SKM-1 (cell line): ENCODE measurements around the gene TMEM151B.

Source experiments
- DNase-seq: peaks from one replicate; lab custom pipeline; 2025; ENCODE audit not compliant: unreplicated experiment; lab: John Stamatoyannopoulos, UW

Gene TMEM151B

DNA sequence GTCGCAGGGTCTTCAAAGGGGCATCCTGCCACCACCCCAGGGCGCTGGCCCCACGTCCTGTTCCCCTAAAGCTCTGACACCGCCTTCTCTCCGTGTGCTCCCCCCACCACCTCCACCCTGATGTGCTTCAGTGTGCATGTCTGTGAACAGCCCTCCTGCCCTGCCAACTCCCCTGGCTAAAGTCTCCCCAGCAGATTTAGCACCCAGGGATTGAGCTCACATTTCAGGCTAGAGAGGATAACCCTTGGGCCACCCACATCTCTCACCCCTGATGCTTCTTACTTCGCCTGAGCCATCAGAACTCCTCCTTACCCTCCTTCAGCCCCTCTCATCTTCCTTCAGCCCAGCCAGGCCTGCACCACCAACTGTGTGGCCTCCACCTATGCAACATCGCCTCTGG lies 7.5 kb downstream of the TMEM151B start:
- no peak for DNase-seq

- DNase-seq, result no peak
Observed at GRCh38 chr6:44278315-44278714, 8.1 kb downstream of the TMEM151B start.

DNA sequence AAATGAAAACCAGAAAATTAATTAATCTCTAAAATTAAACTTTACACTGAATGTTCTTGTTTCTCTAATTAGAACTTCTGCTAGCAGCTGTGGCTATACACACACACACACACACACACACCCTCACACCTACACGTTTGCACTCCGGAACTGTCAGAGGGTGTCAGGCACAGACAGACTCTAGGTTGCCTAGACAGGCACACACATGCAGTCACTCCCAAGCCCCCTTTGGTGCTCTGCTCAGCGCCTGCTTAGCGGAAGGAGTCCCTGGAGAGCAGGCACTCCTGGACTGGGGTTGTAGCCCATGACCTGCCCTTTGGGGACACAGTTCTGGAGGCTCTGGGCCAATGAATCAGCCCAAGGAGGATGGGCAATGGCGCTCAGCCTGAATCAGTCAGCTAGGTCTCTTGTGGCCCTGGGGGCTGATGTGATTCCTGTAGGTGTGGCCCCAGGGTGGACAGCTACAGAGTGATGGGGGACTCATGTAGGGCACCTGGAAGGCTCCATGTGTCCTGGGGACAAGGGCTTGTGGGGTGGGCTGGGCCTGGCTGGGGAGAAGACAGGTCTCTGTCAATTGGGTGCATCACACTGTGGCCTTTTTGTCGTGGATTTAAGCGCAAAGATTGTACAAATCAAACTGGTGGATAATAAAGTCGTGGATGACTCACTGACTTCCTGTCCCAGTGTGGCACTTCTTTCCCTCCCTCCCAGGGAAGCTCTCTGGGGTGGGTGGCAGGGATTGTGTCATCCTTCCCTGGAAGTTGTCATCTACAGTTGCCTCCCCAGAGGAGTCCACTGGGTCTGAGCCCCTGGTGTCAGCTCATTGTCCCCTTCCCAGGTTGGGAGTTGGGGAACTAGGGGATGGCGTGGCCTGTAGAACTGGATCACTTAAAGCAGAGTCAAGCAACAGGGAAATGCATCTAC lies 8.8 kb downstream of the TMEM151B start:
- DNase-seq, result no peak

DNA sequence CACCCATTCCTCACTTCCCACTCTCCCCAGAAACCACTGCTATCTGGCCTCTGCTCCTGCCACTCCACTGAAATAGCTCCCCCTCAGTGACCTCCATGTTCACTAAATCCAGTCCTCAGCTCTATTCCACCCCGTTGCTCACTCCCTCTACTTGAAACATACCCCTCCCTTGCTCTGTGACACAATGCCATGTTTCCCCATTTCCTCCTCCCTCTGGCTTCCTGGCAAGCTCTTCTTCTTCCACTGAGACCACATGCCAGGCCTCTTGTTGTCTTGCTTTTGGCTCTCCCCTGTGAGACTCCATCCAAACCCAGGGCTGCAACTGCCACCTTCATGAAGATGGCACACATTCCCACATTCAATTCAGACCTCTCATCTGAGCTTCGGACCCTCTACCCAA lies 13.9 kb downstream of the TMEM151B start:
- DNase-seq, result peak; percentile 22

GRCh38 chr6:44284867-44285266 lies 14.6 kb downstream of the TMEM151B start:
- no peak for DNase-seq

- no peak for DNase-seq
Observed at GRCh38 chr6:44285552-44286284, 15.5 kb downstream of the TMEM151B start.

DNA sequence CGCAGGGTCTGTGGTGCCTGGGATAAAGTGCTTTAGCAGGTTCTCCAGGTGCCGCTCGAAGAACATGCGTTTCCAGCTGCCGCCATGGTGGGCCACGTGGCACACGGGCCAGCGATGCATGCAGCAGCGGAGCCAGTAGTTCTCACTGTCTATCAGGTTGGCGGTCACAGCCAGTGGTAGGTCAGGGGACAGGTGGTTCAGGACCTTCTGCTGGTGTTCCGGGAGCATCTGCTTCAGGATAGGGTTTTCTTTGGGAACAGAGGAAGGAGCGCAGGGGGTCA lies 16.0 kb downstream of the TMEM151B start:
- no peak for DNase-seq

GRCh38 chr6:44286747-44287146 lies 16.5 kb downstream of the TMEM151B start:
- no peak for DNase-seq

DNA sequence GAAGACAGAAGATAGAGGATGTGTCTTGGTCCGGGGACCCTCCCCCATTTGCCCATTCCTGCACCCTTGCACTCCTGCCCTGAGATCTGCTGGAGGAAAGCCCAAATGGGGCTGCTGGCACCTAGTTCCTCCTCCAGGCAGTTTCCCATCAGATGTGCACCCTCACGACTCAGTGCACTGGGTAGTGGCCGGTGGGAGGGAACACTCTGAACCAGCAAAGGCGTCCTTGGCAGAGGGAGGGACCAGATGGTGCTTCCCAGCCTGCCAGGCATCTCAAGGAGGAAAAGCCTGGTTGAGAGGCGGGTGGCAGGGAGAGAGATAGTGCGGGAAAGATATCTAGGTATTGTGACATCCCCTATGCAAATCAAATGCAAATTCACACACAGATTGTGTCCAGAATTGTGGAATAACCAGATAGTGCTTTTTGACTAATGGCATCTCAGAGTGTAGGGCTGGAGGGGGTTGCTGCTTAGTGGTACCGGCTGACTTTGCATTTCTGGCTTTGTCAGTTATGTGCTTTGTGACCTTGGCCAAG lies 19.5 kb downstream of the TMEM151B start:
- DNase-seq, result no peak

DNA sequence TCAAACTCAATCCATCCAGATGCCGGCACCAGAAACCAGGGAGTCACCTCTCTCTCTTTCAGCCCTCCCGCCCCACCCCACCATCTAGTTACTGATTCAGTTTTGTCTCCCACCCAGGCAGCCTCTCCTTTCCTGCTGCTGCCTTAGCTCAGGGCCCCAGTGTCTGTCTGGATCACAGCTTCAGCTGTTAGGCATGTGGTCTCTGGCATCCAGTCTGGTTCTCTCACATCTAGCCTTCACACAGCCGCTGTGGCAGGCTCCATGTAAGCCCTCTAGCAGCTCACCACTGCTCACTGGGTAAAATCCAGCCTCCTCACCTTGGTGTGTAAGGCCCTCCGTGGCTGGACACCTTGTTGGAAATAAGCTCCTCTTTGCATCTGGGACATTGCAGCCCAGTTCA lies 21.6 kb downstream of the TMEM151B start:
- DNase-seq, result no peak

DNA sequence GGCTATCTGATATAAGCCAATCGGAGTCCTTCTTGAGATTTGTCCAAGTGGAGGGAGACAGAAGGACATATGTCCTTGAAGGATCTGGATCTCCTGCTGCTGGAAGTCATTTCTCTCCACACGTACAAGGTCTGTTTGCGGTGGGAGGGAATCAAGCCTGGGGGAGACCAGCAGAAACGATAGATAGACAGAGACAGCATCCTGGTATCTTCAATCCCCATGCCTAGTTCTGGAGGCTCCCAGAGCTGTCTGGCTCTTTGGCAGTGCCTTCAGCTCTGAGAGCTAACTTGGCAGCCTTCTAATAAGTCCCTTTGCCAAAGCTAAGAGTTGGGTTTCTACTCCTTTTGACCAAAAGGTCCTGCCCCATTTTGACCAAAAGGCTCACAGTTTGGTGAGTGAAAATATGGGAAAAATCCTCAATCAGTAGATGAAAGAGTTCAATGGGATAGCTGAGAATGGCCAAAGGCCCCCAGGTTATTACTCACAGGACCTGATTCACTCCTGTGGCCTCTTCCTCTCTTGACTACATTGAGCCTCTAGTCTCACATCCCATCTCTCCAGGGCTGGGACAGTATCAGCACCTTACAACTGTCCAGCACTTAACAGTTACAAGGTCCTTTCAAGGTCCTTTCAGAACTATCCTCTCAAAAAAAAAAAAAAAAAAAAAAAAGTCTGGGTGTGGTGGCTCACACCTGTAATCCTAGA lies 22.6 kb downstream of the TMEM151B start:
- DNase-seq, result no peak

- DNase-seq, result no peak
Observed at GRCh38 chr6:44294832-44295791, 24.9 kb downstream of the TMEM151B start.

DNA sequence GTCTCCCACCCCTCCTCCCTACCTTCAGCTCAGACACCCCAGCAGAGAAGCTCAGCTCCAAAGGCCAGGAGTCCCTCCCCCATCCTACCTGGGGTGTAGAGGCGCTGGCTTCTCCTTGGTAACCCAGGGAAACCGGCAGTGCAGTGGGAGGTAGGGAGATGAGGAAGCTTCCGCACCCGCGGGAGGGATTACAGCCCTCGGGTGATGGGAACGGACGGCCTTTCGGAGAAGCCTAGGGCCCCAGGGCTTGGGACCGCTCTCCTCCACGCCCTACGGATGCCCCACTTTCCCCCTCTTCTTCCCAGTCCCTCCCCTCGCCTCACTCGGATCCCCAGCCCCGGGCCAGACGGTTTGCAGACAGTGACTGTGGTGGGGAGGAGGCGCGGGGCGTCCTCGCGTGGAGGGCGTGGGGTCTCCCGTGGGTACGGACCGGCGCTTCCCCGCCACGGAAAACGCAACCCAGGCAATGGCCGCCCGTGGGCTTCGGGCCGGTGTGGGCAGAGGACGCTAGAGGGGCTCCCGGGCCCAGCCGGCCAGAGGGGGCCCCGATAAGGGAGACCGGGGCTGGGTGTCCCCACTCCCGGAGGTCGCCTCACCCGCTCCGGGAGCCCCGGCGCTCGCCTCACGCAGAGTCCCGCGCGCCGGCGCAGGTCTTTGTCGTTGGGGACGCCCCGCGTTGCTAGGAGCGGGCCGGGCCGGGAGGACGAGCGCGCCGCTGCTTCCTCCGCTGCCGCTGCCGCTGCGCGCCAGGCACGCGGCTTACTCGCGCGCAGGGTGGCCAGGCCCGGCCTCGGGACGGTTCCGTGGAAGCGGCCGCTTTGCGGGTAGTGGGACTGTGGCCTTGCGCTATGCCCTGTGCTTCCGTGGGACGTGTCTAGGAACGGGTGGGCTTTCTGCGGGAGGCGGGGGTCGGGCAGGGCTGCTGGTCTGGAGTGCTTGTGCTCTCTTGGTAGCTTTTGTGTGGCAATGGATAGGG lies 27.1 kb downstream of the TMEM151B start:
- no peak for DNase-seq

DNA sequence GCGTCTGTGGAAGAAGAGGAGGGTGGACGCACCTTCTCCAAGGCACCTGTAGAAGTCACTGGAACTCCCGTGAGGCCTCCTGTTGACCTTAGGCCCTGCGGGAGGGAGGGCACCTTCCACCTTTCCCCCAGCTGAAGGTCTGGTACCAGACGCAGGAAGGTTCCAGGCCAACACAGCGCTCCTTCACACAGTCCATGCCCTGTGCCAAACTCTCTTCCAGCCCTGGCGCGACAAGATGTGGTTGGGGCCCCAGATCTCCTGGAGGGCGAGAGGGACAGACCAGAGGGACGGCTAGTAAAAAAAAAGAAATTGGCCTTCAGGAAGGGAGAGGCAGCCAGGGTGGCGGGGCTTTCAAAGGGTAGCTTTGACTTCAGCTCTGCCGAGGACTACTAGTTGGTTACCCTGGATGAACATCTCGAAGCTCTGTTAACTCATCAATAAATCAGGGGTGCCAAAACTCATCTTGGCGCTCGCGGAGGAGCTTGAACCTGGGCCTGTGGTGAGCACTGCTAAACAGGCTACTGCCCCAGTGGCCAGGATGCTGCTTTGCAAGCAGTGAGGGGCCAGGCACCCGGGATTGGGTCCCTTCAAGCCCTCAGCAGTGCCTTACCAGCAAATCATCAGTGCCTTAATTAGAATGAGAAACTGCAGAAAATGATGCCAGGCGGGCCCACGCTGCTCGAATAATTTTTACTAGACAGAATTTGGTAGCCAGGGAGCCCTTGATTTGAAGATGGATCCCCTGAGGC lies 28.0 kb downstream of the TMEM151B start:
- DNase-seq, result no peak

- DNase-seq, result no peak
Observed at GRCh38 chr6:44298864-44299263, 28.6 kb downstream of the TMEM151B start.

DNA sequence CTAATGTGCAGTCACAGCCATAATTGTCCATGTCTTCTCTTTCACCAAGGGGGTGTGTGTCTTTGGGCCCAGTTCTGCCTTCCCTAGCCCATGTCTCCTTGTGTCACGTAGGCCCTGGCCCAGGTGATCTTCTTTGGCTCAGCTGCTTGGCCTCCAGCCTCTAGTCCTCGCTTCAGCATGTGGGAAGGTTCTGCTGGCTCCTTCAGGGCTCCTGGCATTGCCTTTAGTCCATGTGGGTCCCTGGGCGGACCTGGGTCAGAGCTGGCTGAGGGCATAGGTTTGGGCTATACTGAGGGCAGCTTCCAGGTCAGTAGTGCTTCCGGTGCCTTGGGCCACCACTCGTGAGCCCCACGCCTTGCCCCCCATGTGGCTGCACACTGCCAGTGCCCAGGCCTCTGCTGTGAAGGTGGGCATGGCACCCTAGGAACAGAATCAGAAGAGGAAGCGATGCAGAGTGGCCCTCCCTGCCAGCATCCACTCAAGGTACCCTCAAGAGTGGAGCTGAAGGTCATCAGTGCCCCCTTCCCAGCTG lies 30.1 kb downstream of the TMEM151B start:
- DNase-seq, result no peak

- DNase-seq, result no peak
Observed at GRCh38 chr6:44301106-44301505, 30.9 kb downstream of the TMEM151B start.

- DNase-seq, result no peak
Observed at GRCh38 chr6:44301782-44302564, 31.7 kb downstream of the TMEM151B start.
